Testis (tissue), 2 donors: Measurements from ENCODE around the gene CDH13.

Source experiments
- CTCF ChIP-seq, 3 experiments: fragments of 450-650 bp in 2 of 3; fragments of 200-600 bp in 1 of 3; sonication (generic) in 1 of 3; IDR thresholded peaks; one replicate each; pipeline ENCODE4 v1.5.1; 2016 to 2019; ENCODE audit warnings: antibody characterized with exemption in 3 of 3, mild to moderate bottlenecking in 2 of 3, moderate library complexity in 1 of 3
- POLR2A ChIP-seq: fragments of 450-650 bp; IDR thresholded peaks from one replicate; pipeline ENCODE4 v1.6.1; 2017; ENCODE audit warnings: antibody characterized with exemption, mild to moderate bottlenecking, moderate library complexity

- TF ChIP-seq CTCF (IDR thresholded peaks at IDR 0.05) (no peak), POLR2A (no peak)
Measured at GRCh38 chr16:82835487-82836155, 208.9 kb downstream of the CDH13 start.
